GM12875 (cell line): ENCODE measurements around the gene CITED1.

Experiments used
- H3K4me3 ChIP-seq: one replicate; pipeline ENCODE4 v1.5.1; 2011; ENCODE audit warnings: low read depth, low read length, control low read depth
- CTCF ChIP-seq: IDR thresholded peaks from 2 replicates; pipeline ENCODE4 v1.5.1; 2011; ENCODE audit warnings: low read depth, mild to moderate bottlenecking, control low read depth, inconsistent platforms, low read length, moderate library complexity, borderline replicate concordance; ENCODE audit not compliant: insufficient read depth

Gene CITED1

GRCh38 chrX:72308209-72308565 is 2.5 kb upstream of the CITED1 start:
- no peak for TF ChIP-seq CTCF
- H3K4me3 ChIP-seq = no peak overlapping the region

GRCh38 chrX:72307646-72308051 is 1.9 kb upstream of the CITED1 start:
- no peak for TF ChIP-seq CTCF

GRCh38 chrX:72306851-72307645 is 1.3 kb upstream of the CITED1 start:
- no peak for TF ChIP-seq CTCF

More at GRCh38 chrX:72307646-72308051, 1.9 kb upstream of the CITED1 start:
- H3K4me3 ChIP-seq = no peak overlapping the region

GRCh38 chrX:72306085-72306801 is 529 bp upstream of the CITED1 start:
- H3K4me3 ChIP-seq = peak overlapping the region; percentile 41
- TF ChIP-seq CTCF = no peak

More at GRCh38 chrX:72306851-72307645, 1.3 kb upstream of the CITED1 start:
- H3K4me3 ChIP-seq = peak overlapping the region; percentile 41

GRCh38 chrX:72304877-72305276 is 837 bp downstream of the CITED1 start:
- no peak for TF ChIP-seq CTCF
- H3K4me3 ChIP-seq = no peak overlapping the region

- H3K4me3 ChIP-seq = no peak overlapping the region
- TF ChIP-seq CTCF = no peak
Measured at GRCh38 chrX:72301781-72302180, 3.9 kb downstream of the CITED1 start.

- TF ChIP-seq CTCF = no peak
- no peak overlapping the region for H3K4me3 ChIP-seq
Measured at GRCh38 chrX:72299891-72300630, 5.7 kb downstream of the CITED1 start.
